GOT3 (cell line): ENCODE results near the gene BTN1A1.
"Not testable (repeated sequence)": the region's sequence is repeated elsewhere in the genome, so short reads cannot be mapped to it uniquely, and the experiment has no call there.

Experiments
- DNase-seq: peaks from one replicate; lab custom pipeline; 2025; ENCODE audit warnings: mixed read lengths; lab: John Stamatoyannopoulos, UW

The BTN1A1 gene

GRCh38 chr6:26476896-26477295, 23.2 kb upstream of the BTN1A1 start:
- no peak for DNase-seq

- DNase-seq, result no peak
These were observed 22.7 kb upstream of the BTN1A1 start for GRCh38 chr6:26477426-26477825.

- no peak for DNase-seq
These were observed 21.8 kb upstream of the BTN1A1 start for GRCh38 chr6:26478100-26478984.

- no peak for DNase-seq
These were observed 21.2 kb upstream of the BTN1A1 start for GRCh38 chr6:26478985-26479278.

GRCh38 chr6:26482338-26482737, 17.8 kb upstream of the BTN1A1 start:
- no peak for DNase-seq

- DNase-seq, result no peak
These were observed 16.4 kb upstream of the BTN1A1 start for GRCh38 chr6:26483727-26484126.

- DNase-seq, result no peak
These were observed 15.9 kb upstream of the BTN1A1 start for GRCh38 chr6:26484161-26484560.

GRCh38 chr6:26485112-26485780, 14.9 kb upstream of the BTN1A1 start:
- no peak for DNase-seq

- DNase-seq, result no peak
These were observed 13.7 kb upstream of the BTN1A1 start for GRCh38 chr6:26486358-26486757.

- DNase-seq, result no peak
These were observed 12.6 kb upstream of the BTN1A1 start for GRCh38 chr6:26487466-26487865.

GRCh38 chr6:26489996-26490964, 9.8 kb upstream of the BTN1A1 start:
- no peak for DNase-seq

GRCh38 chr6:26491604-26492003, 8.5 kb upstream of the BTN1A1 start:
- no peak for DNase-seq

- DNase-seq, result no peak
These were observed 6.8 kb upstream of the BTN1A1 start for GRCh38 chr6:26493258-26493657.

GRCh38 chr6:26494117-26494516, 6.0 kb upstream of the BTN1A1 start:
- no peak for DNase-seq

- no peak for DNase-seq
These were observed 4.8 kb upstream of the BTN1A1 start for GRCh38 chr6:26495281-26495680.

GRCh38 chr6:26497610-26498009, 2.5 kb upstream of the BTN1A1 start:
- DNase-seq, result no peak

GRCh38 chr6:26501482-26501986, 1.4 kb downstream of the BTN1A1 start:
- no peak for DNase-seq

GRCh38 chr6:26502165-26502564, 2.1 kb downstream of the BTN1A1 start:
- no peak for DNase-seq

GRCh38 chr6:26502626-26503025, 2.5 kb downstream of the BTN1A1 start:
- no peak for DNase-seq

- DNase-seq, result no peak
These were observed 7.6 kb downstream of the BTN1A1 start for GRCh38 chr6:26507658-26508057.

GRCh38 chr6:26511033-26511432, 10.9 kb downstream of the BTN1A1 start:
- not testable (repeated sequence) for DNase-seq

- no peak for DNase-seq
These were observed 14.9 kb downstream of the BTN1A1 start for GRCh38 chr6:26514984-26515383.
